Mesendoderm (in vitro differentiated cells): Measurements from ENCODE around the gene SRGAP3.

Experiments used
- DNase-seq: peaks from one replicate; pipeline ENCODE4 v3.0.0; 2013
- H2AK5ac ChIP-seq: 2 replicates; pipeline ENCODE4 v1.6.1; 2013; ENCODE audit warnings: low read length, inconsistent platforms
- H2BK120ac ChIP-seq: 2 replicates; pipeline ENCODE4 v1.6.1; 2013; ENCODE audit warnings: low read depth, mild to moderate bottlenecking, low read length, moderate library complexity, mixed read lengths
- H2BK15ac ChIP-seq: replicated peaks from 2 replicates; pipeline ENCODE4 v1.6.1; 2013; ENCODE audit warnings: low read depth, mild to moderate bottlenecking, moderate library complexity
- H2BK5ac ChIP-seq: 2 replicates; pipeline ENCODE4 v1.6.1; 2013; ENCODE audit warnings: low read length, inconsistent platforms
- H3K18ac ChIP-seq: 2 replicates; pipeline ENCODE4 v1.6.1; 2013; ENCODE audit warnings: mild to moderate bottlenecking, low read length, mixed read lengths
- H3K23ac ChIP-seq: one replicate; pipeline ENCODE4 v1.6.1; 2013; ENCODE audit warnings: low read length
- H3K27ac ChIP-seq: 2 replicates; pipeline ENCODE4 v1.5.1; 2013; ENCODE audit warnings: low read depth, mild to moderate bottlenecking, inconsistent platforms, low read length, moderate library complexity
- H3K27me3 ChIP-seq: 2 replicates; pipeline ENCODE4 v1.6.1; 2013; ENCODE audit warnings: low read length, control low read depth, mild to moderate bottlenecking, inconsistent platforms; ENCODE audit not compliant: insufficient read depth, poor library complexity
- H3K36me3 ChIP-seq: 2 replicates; pipeline ENCODE4 v1.6.1; 2013; ENCODE audit warnings: low read length, inconsistent platforms; ENCODE audit not compliant: control insufficient read depth, insufficient read depth
- H3K4ac ChIP-seq: one replicate; pipeline ENCODE4 v1.6.1; 2013; ENCODE audit warnings: low read depth, mild to moderate bottlenecking, low read length, moderate library complexity
- H3K4me1 ChIP-seq: 2 replicates; pipeline ENCODE4 v1.6.1; 2013; ENCODE audit warnings: low read depth, low read length, inconsistent platforms; ENCODE audit not compliant: control insufficient read depth
- H3K4me2 ChIP-seq: 2 replicates; pipeline ENCODE4 v1.6.1; 2013; ENCODE audit warnings: low read length
- H3K4me3 ChIP-seq: 2 replicates; pipeline ENCODE4 v1.5.1; 2013; ENCODE audit warnings: mild to moderate bottlenecking, low read length
- H3K56ac ChIP-seq: one replicate; pipeline ENCODE4 v1.6.1; 2013; ENCODE audit warnings: low read length
- H3K79me1 ChIP-seq: 2 replicates; pipeline ENCODE4 v1.6.1; 2013; ENCODE audit warnings: low read length, inconsistent platforms
- H3K79me2 ChIP-seq: 2 replicates; pipeline ENCODE4 v1.6.1; 2013; ENCODE audit warnings: mild to moderate bottlenecking, low read length; ENCODE audit not compliant: control insufficient read depth, insufficient read depth
- H3K9ac ChIP-seq: 2 replicates; pipeline ENCODE4 v1.6.1; 2013; ENCODE audit warnings: low read length, inconsistent platforms
- H4K5ac ChIP-seq: one replicate; pipeline ENCODE4 v1.6.1; 2013; ENCODE audit warnings: low read length
- H4K8ac ChIP-seq: one replicate; pipeline ENCODE4 v1.6.1; 2013; ENCODE audit warnings: low read depth, mild to moderate bottlenecking, control low read depth, low read length, moderate library complexity
- WGBS: extraction: QIAGEN DNeasy Blood & Tissue Kit; methylation state at CpG from one replicate; pipeline ENCODE4 v1.1.7; 2013; ENCODE audit warnings: low lambda C conversion rate, missing lambda C conversion rate; ENCODE audit not compliant: insufficient coverage; ENCODE audit errors: extremely low coverage; 5-methylcytosine and 5-hydroxymethylcytosine counted together

Gene SRGAP3

DNA sequence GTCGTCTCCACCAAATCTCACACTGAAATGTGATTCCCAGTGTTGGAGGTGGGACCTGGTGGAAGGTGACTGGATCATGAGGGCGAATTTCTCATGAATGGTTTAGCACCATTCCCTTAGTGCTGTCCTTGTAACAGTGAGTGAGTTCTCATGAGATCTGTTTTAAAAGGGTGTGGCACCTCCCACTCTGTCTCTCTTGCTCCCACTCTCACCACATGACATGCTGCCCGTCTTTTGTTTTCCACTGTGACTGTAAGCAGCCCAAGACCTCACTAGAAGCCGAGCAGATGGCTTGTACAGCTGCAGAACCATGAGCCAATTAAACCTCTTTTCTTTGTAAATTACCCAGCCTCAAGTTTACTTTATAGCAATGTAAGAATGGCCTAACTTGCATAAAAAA lies 307.3 kb downstream of the SRGAP3 start:
- no peak overlapping the region for H3K4ac ChIP-seq
- no peak overlapping the region for H3K27ac ChIP-seq
- H4K8ac ChIP-seq: no peak overlapping the region
- H2BK15ac ChIP-seq: no peak overlapping the region
- no peak overlapping the region for H3K4me2 ChIP-seq
- no peaks in the 10 kb centered on the region for H3K79me1 ChIP-seq
- no peak overlapping the region for H2AK5ac ChIP-seq
- H3K79me2 ChIP-seq: no peaks in the 10 kb centered on the region
- H2BK120ac ChIP-seq: no peak overlapping the region
- no peak overlapping the region for H3K56ac ChIP-seq
- H2BK5ac ChIP-seq: no peak overlapping the region
- H4K5ac ChIP-seq: no peak overlapping the region
- H3K23ac ChIP-seq: no peak overlapping the region
- no peak overlapping the region for H3K18ac ChIP-seq
- H3K36me3 ChIP-seq: no peaks in the 10 kb centered on the region
- H3K27me3 ChIP-seq: no peaks in the 10 kb centered on the region
- WGBS: no CpG with 5 or more reads among the region's 4 CpGs
- no peak overlapping the region for H3K4me3 ChIP-seq
- H3K9ac ChIP-seq: no peak overlapping the region
- DNase-seq: no peak
- no peaks in the 10 kb centered on the region for H3K4me1 ChIP-seq

DNA sequence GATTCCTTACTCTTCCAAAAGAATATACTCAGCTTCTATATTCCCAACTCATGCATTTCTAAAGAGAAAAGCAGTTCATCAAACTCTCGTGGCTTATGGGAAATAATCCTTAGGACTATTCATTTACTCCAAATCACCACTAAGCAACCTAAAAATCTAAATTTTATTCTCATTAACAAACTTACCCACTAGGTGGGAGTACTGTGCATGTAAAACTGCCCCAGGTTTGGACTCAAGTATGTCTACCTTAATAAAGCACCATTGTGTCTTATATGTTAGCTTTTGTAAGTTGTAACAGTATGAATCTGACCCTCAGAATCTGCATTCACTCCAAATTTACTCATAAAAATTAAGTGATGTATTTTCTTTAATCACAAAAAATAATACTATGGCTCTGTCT lies 311.4 kb downstream of the SRGAP3 start:
- Histone ChIP-seq H4K5ac (no peak overlapping the region), H3K79me1 (no peaks in the 10 kb centered on the region), H3K79me2 (no peaks in the 10 kb centered on the region), H3K27ac (no peak overlapping the region), H3K9ac (no peak overlapping the region), H2AK5ac (no peak overlapping the region), H3K4me3 (no peak overlapping the region), H3K36me3 (no peaks in the 10 kb centered on the region), H2BK120ac (no peak overlapping the region), H3K18ac (no peak overlapping the region), H3K4me2 (no peak overlapping the region), H3K56ac (no peak overlapping the region), H4K8ac (no peak overlapping the region), H3K27me3 (no peaks in the 10 kb centered on the region), H3K4me1 (no peaks in the 10 kb centered on the region), H3K4ac (no peak overlapping the region), H3K23ac (no peak overlapping the region), H2BK15ac (no peak overlapping the region), H2BK5ac (no peak overlapping the region)
- DNase-seq: peak; percentile 20
- WGBS: no CpG with 5 or more reads among the region's 1 CpG

DNA sequence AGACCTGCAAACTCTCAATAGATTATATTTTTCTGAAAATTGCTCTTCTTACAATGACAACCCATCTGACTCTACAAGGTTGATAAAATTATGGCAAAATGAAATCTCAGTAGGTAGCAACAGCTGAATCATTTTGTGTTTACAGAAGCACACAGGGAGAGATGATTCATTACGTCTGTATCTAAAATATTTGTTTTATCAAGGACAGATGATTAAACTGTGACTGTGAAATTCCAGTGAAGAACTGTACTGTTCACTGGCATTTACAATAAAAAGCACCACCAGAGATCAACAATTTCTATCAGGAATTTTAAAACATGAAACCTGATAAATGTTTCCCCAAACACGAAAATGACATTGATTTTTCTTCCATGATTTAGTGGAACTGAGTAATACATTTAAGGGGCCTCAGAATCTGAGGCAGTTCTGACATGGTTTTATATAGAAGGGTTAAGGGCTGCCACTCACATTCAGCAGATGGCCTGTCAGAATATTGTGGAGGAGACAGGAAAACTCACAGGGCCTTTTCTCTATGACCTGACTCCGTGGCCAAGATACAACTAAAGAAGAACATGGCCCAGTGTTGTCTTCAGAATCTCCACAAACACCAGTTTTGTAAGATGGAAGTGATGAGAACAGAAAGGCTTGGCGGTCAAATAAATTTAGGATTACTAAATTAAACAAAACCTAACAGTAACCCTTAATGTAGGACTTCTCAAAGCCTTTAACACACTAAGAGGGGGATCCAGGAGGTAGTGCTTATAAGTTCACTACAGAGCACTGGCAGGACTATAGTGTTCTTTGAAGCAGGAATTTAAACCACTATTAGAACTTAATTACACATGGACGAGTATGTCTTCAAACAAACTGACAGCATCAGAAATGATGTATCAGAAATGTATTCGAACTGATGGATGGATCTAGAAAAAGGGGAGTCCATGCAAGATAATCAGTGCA lies 312.1 kb downstream of the SRGAP3 start:
- Histone ChIP-seq H3K27ac (no peak overlapping the region), H3K4me3 (no peak overlapping the region), H3K4ac (no peak overlapping the region), H3K4me1 (no peaks in the 10 kb centered on the region), H3K56ac (no peak overlapping the region), H3K4me2 (no peak overlapping the region), H2BK120ac (no peak overlapping the region), H3K79me1 (no peaks in the 10 kb centered on the region), H3K23ac (no peak overlapping the region), H3K79me2 (no peaks in the 10 kb centered on the region), H3K18ac (no peak overlapping the region), H3K36me3 (no peaks in the 10 kb centered on the region), H4K5ac (no peak overlapping the region), H2BK15ac (no peak overlapping the region), H4K8ac (no peak overlapping the region), H2BK5ac (no peak overlapping the region), H2AK5ac (no peak overlapping the region), H3K9ac (no peak overlapping the region), H3K27me3 (no peaks in the 10 kb centered on the region)
- no peak for DNase-seq
- no CpG with 5 or more reads among the region's 6 CpGs for WGBS

DNA sequence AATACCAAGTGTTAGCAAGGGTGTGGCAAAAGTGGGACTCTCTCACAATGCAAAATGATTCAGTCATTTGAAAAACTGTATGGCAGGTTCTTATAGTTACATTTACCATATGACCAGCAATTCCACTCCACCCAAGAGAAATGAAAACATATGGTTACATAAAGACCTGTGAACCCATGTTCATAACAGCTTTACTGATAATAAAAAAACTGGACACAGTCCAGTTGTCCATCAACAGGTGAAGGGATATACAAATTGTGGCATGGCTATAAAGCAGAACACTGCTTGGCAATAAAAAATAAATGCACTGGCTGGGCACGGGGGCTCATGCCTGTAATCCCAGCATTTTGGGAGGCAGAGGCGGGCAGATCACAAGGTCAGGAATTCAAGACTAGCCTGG lies 316.9 kb downstream of the SRGAP3 start:
- no peaks in the 10 kb centered on the region for H3K27me3 ChIP-seq
- H2BK5ac ChIP-seq: no peak overlapping the region
- H3K36me3 ChIP-seq: no peaks in the 10 kb centered on the region
- H3K79me2 ChIP-seq: no peaks in the 10 kb centered on the region
- no peak overlapping the region for H3K4me3 ChIP-seq
- H3K4ac ChIP-seq: no peak overlapping the region
- H4K5ac ChIP-seq: no peak overlapping the region
- no CpG with 5 or more reads among the region's 2 CpGs for WGBS
- H3K9ac ChIP-seq: no peak overlapping the region
- no peaks in the 10 kb centered on the region for H3K4me1 ChIP-seq
- H2BK120ac ChIP-seq: no peak overlapping the region
- no peaks in the 10 kb centered on the region for H3K79me1 ChIP-seq
- no peak overlapping the region for H3K4me2 ChIP-seq
- no peak overlapping the region for H3K27ac ChIP-seq
- no peak for DNase-seq
- no peak overlapping the region for H3K56ac ChIP-seq
- H2AK5ac ChIP-seq: no peak overlapping the region
- H2BK15ac ChIP-seq: no peak overlapping the region
- H3K18ac ChIP-seq: no peak overlapping the region
- no peak overlapping the region for H3K23ac ChIP-seq
- no peak overlapping the region for H4K8ac ChIP-seq

DNA sequence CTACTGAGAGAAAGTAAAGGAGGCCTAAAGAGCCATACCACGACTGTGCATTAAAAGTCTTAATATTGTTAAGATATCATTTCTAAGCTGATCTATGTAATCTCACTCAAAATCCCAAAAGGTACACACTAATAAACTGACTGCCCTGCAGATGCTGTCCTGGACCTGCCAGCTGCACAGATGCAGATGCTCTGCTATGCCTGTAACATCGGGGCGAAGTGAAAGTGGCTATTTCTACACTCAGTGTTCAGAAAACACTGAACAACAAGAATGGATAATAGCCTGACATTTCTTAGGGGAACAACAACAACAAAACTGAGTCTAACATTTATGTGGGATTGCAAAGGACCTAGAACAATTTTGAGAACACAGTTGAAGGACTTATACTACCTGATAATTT lies 318.1 kb downstream of the SRGAP3 start:
- Histone ChIP-seq H3K4me2 (no peak overlapping the region), H4K8ac (no peak overlapping the region), H3K27ac (no peak overlapping the region), H3K36me3 (no peaks in the 10 kb centered on the region), H3K56ac (no peak overlapping the region), H3K23ac (no peak overlapping the region), H2AK5ac (no peak overlapping the region), H3K79me2 (no peaks in the 10 kb centered on the region), H3K4ac (no peak overlapping the region), H2BK5ac (no peak overlapping the region), H2BK15ac (no peak overlapping the region), H4K5ac (no peak overlapping the region), H3K79me1 (no peaks in the 10 kb centered on the region), H3K4me3 (no peak overlapping the region), H3K9ac (no peak overlapping the region), H3K18ac (no peak overlapping the region), H3K27me3 (no peaks in the 10 kb centered on the region), H3K4me1 (no peaks in the 10 kb centered on the region), H2BK120ac (no peak overlapping the region)
- DNase-seq: no peak
- no CpG with 5 or more reads among the region's 3 CpGs for WGBS
